ENCODE results near the gene MMADHC.

MMADHC gene

GRCh38 chr2:149625671-149626070 lies 38.1 kb upstream of the MMADHC start:
- TF ChIP-seq TAF1 (IDR thresholded peaks at IDR 0.05; ENCODE audit: borderline replicate concordance, insufficient read depth, low read length) (no peak), FOXP2 (optimal IDR thresholded peaks at IDR 0.05; ENCODE audit: borderline replicate concordance, extremely low read depth, extremely low read length, insufficient read depth) (no peak), SIN3A (IDR thresholded peaks at IDR 0.05; ENCODE audit: borderline replicate concordance, insufficient read depth, low read length) (no peak), REST (IDR thresholded peaks at IDR 0.05; ENCODE audit: insufficient read depth in 1 of 2, low read depth in 2 of 2, low read length in 2 of 2) (no peak), POLR2AphosphoS5 (IDR thresholded peaks at IDR 0.05; ENCODE audit: low read depth, low read length) (no peak)

- TF ChIP-seq TAF1 (IDR thresholded peaks at IDR 0.05; ENCODE audit: borderline replicate concordance, insufficient read depth, low read length) (no peak), REST (IDR thresholded peaks at IDR 0.05; ENCODE audit: insufficient read depth in 1 of 2, low read depth in 2 of 2, low read length in 2 of 2) (no peak), SIN3A (IDR thresholded peaks at IDR 0.05; ENCODE audit: borderline replicate concordance, insufficient read depth, low read length) (no peak)
These were observed 37.7 kb upstream of the MMADHC start for GRCh38 chr2:149625271-149625670.

GRCh38 chr2:149622343-149622742 lies 34.8 kb upstream of the MMADHC start:
- TF ChIP-seq POLR2AphosphoS5 (IDR thresholded peaks at IDR 0.05; ENCODE audit: low read depth, low read length) (no peak), FOXP2 (optimal IDR thresholded peaks at IDR 0.05; ENCODE audit: borderline replicate concordance, extremely low read depth, extremely low read length, insufficient read depth) (no peak), REST (IDR thresholded peaks at IDR 0.05; ENCODE audit: insufficient read depth in 1 of 2, low read depth in 2 of 2, low read length in 2 of 2) (no peak), TAF1 (IDR thresholded peaks at IDR 0.05; ENCODE audit: borderline replicate concordance, insufficient read depth, low read length) (no peak), SIN3A (IDR thresholded peaks at IDR 0.05; ENCODE audit: borderline replicate concordance, insufficient read depth, low read length) (no peak)

GRCh38 chr2:149617476-149617875 lies 29.9 kb upstream of the MMADHC start:
- TF ChIP-seq TAF1 (IDR thresholded peaks at IDR 0.05; ENCODE audit: borderline replicate concordance, insufficient read depth, low read length) (no peak), FOXP2 (optimal IDR thresholded peaks at IDR 0.05; ENCODE audit: borderline replicate concordance, extremely low read depth, extremely low read length, insufficient read depth) (no peak), REST (IDR thresholded peaks at IDR 0.05; ENCODE audit: insufficient read depth in 1 of 2, low read depth in 2 of 2, low read length in 2 of 2) (no peak), POLR2AphosphoS5 (IDR thresholded peaks at IDR 0.05; ENCODE audit: low read depth, low read length) (no peak), SIN3A (IDR thresholded peaks at IDR 0.05; ENCODE audit: borderline replicate concordance, insufficient read depth, low read length) (no peak)
